ENCODE measurements around the gene FIG4. TPM values are rescaled to one million over a fixed set of nuclear protein-coding genes. Genes with fewer than 3 reads are reported as not detected.

Gene FIG4
- polyA plus RNA-seq, 1 donor (not counting 4 experiments of a cell fraction or from before 2014, with no cell fraction given), result 12.8 TPM

GRCh38 chr6:109821428-109821827, 130.3 kb downstream of the FIG4 start:
- DNase-seq (ENCODE audit: low read depth, low spot score), result no peak
- Histone ChIP-seq H3K9me3 (ENCODE audit: control insufficient read depth, low read depth, low read length) (no peaks in the 10 kb centered on the region), H3K36me3 (ENCODE audit: control insufficient read depth in 2 of 2, extremely low read depth in 1 of 2, insufficient read depth in 2 of 2, low read length in 2 of 2) (no peaks in the 10 kb centered on the region), H2AFZ (ENCODE audit: control insufficient read depth, low read length) (no peak overlapping the region), H3K9me1 (ENCODE audit: control insufficient read depth, extremely low read depth, insufficient read depth, low read length) (no peaks in the 10 kb centered on the region), H3K9ac (ENCODE audit: control insufficient read depth, extremely low read depth, insufficient read depth, low read length) (no peak overlapping the region), H4K20me1 (ENCODE audit: control insufficient read depth, extremely low read depth, insufficient read depth, low read length) (no peaks in the 10 kb centered on the region), H3K27me3 (ENCODE audit: control insufficient read depth, extremely low read depth, insufficient read depth, low read length) (no peaks in the 10 kb centered on the region), H3K4me3 (ENCODE audit: control insufficient read depth in 2 of 3, extremely low read depth in 1 of 3, insufficient read depth in 2 of 3, low read depth in 1 of 3, low read length in 3 of 3) (no peak overlapping the region), H3K79me2 (ENCODE audit: control insufficient read depth, insufficient read depth, low read length) (no peaks in the 10 kb centered on the region), H3K27ac (ENCODE audit: control insufficient read depth, insufficient read depth, low read length) (no peak overlapping the region), H3K4me1 (ENCODE audit: control insufficient read depth, extremely low read depth, insufficient read depth, low read length) (no peaks in the 10 kb centered on the region), H3K4me2 (ENCODE audit: control insufficient read depth, extremely low read depth, insufficient read depth, low read depth, low read length) (no peak overlapping the region)
- no peak for FAIRE-seq
- dilution Hi-C loops (cut with MboI; ENCODE audit: extremely low pct_ligation_motif_present, low sequenced_read_pairs), result no loop called here
- TF ChIP-seq, protein P1, sequence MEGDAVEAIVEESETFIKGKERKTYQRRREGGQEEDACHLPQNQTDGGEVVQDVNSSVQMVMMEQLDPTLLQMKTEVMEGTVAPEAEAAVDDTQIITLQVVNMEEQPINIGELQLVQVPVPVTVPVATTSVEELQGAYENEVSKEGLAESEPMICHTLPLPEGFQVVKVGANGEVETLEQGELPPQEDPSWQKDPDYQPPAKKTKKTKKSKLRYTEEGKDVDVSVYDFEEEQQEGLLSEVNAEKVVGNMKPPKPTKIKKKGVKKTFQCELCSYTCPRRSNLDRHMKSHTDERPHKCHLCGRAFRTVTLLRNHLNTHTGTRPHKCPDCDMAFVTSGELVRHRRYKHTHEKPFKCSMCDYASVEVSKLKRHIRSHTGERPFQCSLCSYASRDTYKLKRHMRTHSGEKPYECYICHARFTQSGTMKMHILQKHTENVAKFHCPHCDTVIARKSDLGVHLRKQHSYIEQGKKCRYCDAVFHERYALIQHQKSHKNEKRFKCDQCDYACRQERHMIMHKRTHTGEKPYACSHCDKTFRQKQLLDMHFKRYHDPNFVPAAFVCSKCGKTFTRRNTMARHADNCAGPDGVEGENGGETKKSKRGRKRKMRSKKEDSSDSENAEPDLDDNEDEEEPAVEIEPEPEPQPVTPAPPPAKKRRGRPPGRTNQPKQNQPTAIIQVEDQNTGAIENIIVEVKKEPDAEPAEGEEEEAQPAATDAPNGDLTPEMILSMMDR (optimal IDR thresholded peaks at IDR 0.05 in 1 of 3, IDR thresholded peaks at IDR 0.05 in 1 of 3, conservative IDR thresholded peaks at IDR 0.05 in 1 of 3; ENCODE audit: extremely low read depth in 1 of 3, insufficient read depth in 2 of 3, low read length in 3 of 3), result no peak
- no peak for TF ChIP-seq EZH2 (IDR thresholded peaks at IDR 0.05; ENCODE audit: low read length)

- no peak for TF ChIP-seq EZH2 (IDR thresholded peaks at IDR 0.05; ENCODE audit: low read length)
- TF ChIP-seq, protein P1 (optimal IDR thresholded peaks at IDR 0.05 in 1 of 3, IDR thresholded peaks at IDR 0.05 in 1 of 3, conservative IDR thresholded peaks at IDR 0.05 in 1 of 3; ENCODE audit: extremely low read depth in 1 of 3, insufficient read depth in 2 of 3, low read length in 3 of 3), result no peak
- no peak overlapping the region for H3K4me2 ChIP-seq (ENCODE audit: control insufficient read depth, extremely low read depth, insufficient read depth, low read depth, low read length)
- H3K9me1 ChIP-seq (ENCODE audit: control insufficient read depth, extremely low read depth, insufficient read depth, low read length), result no peaks in the 10 kb centered on the region
- no peaks in the 10 kb centered on the region for H3K27me3 ChIP-seq (ENCODE audit: control insufficient read depth, extremely low read depth, insufficient read depth, low read length)
- H3K4me1 ChIP-seq (ENCODE audit: control insufficient read depth, extremely low read depth, insufficient read depth, low read length), result no peaks in the 10 kb centered on the region
- dilution Hi-C loops (cut with MboI; ENCODE audit: extremely low pct_ligation_motif_present, low sequenced_read_pairs), result no loop called here
- no peak overlapping the region for H2AFZ ChIP-seq (ENCODE audit: control insufficient read depth, low read length)
- H3K79me2 ChIP-seq (ENCODE audit: control insufficient read depth, insufficient read depth, low read length), result no peaks in the 10 kb centered on the region
- H3K9ac ChIP-seq (ENCODE audit: control insufficient read depth, extremely low read depth, insufficient read depth, low read length), result no peak overlapping the region
- H3K9me3 ChIP-seq (ENCODE audit: control insufficient read depth, low read depth, low read length), result no peaks in the 10 kb centered on the region
- no peaks in the 10 kb centered on the region for H3K36me3 ChIP-seq (ENCODE audit: control insufficient read depth in 2 of 2, extremely low read depth in 1 of 2, insufficient read depth in 2 of 2, low read length in 2 of 2)
- H3K27ac ChIP-seq (ENCODE audit: control insufficient read depth, insufficient read depth, low read length), result no peak overlapping the region
- H3K4me3 ChIP-seq (ENCODE audit: control insufficient read depth in 2 of 3, extremely low read depth in 1 of 3, insufficient read depth in 2 of 3, low read depth in 1 of 3, low read length in 3 of 3), result no peak overlapping the region
- FAIRE-seq, result no peak
- H4K20me1 ChIP-seq (ENCODE audit: control insufficient read depth, extremely low read depth, insufficient read depth, low read length), result no peaks in the 10 kb centered on the region
- DNase-seq (ENCODE audit: low read depth, low spot score), result no peak
These were observed 133.0 kb downstream of the FIG4 start for GRCh38 chr6:109824105-109824504.
